C4-2B (cell line): ENCODE data around the gene EIF3B.

ENCODE experiments used
- CTCF ChIP-seq: fragments of 450-650 bp; conservative IDR thresholded peaks from 2 replicates; pipeline ENCODE4 v1.5.1; 2017; ENCODE audit warnings: mild to moderate bottlenecking
- ZFX ChIP-seq: fragments of 450-650 bp; IDR thresholded peaks from 2 replicates; pipeline ENCODE4 v1.6.1; 2017

GRCh38 chr7:2321020-2321419, 33.6 kb upstream of the EIF3B start:
- TF ChIP-seq CTCF (no peak), ZFX (no peak)
